ENCODE measurements around the gene ZSWIM6. TPM values are rescaled to one million over a fixed set of nuclear protein-coding genes. Genes with fewer than 3 reads are reported as not detected.
A peak's percentile ranks its signal among the peaks of the same experiment; 100 is the strongest.

ZSWIM6 gene
- polyA plus RNA-seq, 2 of the 4 experiments (the other 2 are of a cell fraction), result 8.9 to 18.0 TPM

DNA sequence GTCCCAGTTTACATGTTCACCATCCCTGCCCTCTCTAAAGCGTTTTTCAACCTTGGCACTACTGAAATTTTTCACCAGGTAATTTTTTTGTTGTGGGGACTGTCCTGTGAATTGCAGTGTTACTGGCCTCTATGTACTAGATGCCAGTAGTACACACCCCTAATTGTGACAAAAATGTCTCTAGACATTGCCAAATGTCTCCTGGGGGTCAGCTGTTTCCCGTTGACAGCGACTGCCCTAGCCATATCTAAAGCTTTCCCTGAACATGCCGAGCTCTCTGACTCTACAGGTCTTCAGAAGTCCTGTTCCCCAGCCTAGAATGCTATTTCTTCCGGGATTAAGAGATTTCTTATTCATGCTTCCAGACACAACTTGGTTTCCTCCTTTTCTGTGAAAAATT lies 235.3 kb downstream of the ZSWIM6 start:
- H3K4me1 ChIP-seq, result peaks cover 6% of the 10 kb centered on the region; the same call in 2 of the 3 replicates
- DNase-seq (ENCODE audit: low read depth in 1 of 2, low spot score in 1 of 2) (no peak), ATAC-seq (no peak), FAIRE-seq (no peak)
- WGBS (ENCODE audit: missing lambda C conversion rate), result 71% methylated on average over 5 of the region's 5 CpGs
- ChIA-PET CTCF (no interaction called here), POLR2A (no interaction called here)
- no peaks in the 10 kb centered on the region for H3K9me3 ChIP-seq
- H3K4me2 ChIP-seq, result no peak overlapping the region
- TF ChIP-seq SREBF2 (IDR thresholded peaks at IDR 0.05) (no peak), JUN (IDR thresholded peaks at IDR 0.05) (no peak)
- TF ChIP-seq, protein P1, sequence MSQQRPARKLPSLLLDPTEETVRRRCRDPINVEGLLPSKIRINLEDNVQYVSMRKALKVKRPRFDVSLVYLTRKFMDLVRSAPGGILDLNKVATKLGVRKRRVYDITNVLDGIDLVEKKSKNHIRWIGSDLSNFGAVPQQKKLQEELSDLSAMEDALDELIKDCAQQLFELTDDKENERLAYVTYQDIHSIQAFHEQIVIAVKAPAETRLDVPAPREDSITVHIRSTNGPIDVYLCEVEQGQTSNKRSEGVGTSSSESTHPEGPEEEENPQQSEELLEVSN (IDR thresholded peaks at IDR 0.05; ENCODE audit: borderline replicate concordance, low read depth), result no peak
- TF ChIP-seq, protein P2, sequence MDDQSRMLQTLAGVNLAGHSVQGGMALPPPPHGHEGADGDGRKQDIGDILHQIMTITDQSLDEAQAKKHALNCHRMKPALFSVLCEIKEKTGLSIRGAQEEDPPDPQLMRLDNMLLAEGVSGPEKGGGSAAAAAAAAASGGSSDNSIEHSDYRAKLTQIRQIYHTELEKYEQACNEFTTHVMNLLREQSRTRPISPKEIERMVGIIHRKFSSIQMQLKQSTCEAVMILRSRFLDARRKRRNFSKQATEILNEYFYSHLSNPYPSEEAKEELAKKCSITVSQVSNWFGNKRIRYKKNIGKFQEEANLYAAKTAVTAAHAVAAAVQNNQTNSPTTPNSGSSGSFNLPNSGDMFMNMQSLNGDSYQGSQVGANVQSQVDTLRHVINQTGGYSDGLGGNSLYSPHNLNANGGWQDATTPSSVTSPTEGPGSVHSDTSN (IDR thresholded peaks at IDR 0.05), result no peak
- TF ChIP-seq, protein P3, sequence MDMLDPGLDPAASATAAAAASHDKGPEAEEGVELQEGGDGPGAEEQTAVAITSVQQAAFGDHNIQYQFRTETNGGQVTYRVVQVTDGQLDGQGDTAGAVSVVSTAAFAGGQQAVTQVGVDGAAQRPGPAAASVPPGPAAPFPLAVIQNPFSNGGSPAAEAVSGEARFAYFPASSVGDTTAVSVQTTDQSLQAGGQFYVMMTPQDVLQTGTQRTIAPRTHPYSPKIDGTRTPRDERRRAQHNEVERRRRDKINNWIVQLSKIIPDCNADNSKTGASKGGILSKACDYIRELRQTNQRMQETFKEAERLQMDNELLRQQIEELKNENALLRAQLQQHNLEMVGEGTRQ (IDR thresholded peaks at IDR 0.05), result no peak
- no peak overlapping the region for H3K27ac ChIP-seq
- H3K4me3 ChIP-seq, result no peak overlapping the region

DNA sequence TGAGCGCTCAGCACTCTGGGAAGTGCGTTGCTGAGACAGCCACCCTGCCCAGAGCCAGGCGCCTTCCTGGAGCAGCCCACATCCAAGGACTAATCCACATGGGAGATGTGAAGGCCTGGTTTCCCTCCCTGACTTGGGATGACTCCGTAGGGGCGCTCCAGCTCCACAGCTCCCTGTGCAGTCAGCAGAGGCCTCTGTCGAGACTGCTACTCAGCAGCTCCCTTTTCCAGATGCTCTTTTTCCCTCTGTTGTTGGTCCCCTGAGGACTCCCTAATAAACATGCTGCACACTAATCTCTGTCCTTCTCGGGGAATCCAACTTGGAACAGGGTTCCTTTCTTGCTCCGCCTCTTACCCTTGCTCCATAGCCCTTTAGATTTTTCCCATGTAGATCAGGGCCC lies 237.3 kb downstream of the ZSWIM6 start:
- DNase-seq (ENCODE audit: low read depth in 1 of 2, low spot score in 1 of 2) (no peak), ATAC-seq (no peak), FAIRE-seq (no peak)
- ChIA-PET POLR2A (no interaction called here), CTCF (interaction anchor here (0.6 to 1.2 kb wide), 2 partner anchors 27 to 55 kb away, joined by 4 read pairs; no protein-coding TSS in a partner anchor)
- Histone ChIP-seq H3K9me3 (no peaks in the 10 kb centered on the region), H3K4me2 (no peak overlapping the region), H3K27ac (no peak overlapping the region; a peak in 1 of 6 replicates), H3K4me1 (no peaks in the 10 kb centered on the region), H3K4me3 (no peak overlapping the region)
- TF ChIP-seq NFE2L2 (conservative IDR thresholded peaks at IDR 0.05; ENCODE audit: low read length) (no peak), POLR2AphosphoS2 (conservative IDR thresholded peaks at IDR 0.05; ENCODE audit: low read length) (no peak), NR3C1 (IDR thresholded peaks at IDR 0.05) (no peak)
- TF ChIP-seq, protein P4, sequence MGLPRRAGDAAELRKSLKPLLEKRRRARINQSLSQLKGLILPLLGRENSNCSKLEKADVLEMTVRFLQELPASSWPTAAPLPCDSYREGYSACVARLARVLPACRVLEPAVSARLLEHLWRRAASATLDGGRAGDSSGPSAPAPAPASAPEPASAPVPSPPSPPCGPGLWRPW (IDR thresholded peaks at IDR 0.05), result no peak
- 90% methylated on average over 8 of the region's 8 CpGs for WGBS (ENCODE audit: missing lambda C conversion rate)

DNA sequence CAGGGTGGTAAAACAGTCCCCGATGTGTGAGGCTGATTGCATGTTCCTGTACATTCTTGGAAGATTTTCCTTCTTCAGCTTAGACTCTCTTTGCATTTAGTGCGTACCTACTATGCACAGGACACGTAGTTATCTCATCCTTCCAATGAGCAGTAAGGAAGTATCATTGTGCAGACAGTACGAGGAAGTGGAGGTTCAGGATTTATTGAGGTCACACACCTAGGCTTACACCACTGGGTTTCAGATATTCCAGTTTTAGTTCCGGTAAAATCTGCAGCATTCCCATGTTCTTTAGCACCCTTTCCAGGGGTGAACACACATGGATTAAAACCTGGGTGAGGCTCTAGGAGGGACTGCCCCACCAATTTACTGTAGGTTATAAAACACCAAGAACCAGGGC lies 238.7 kb downstream of the ZSWIM6 start:
- H3K4me3 ChIP-seq, result no peak overlapping the region
- FAIRE-seq, result no peak
- no peak for DNase-seq (ENCODE audit: low read depth in 1 of 2, low spot score in 1 of 2)
- 84% methylated on average over 5 of the region's 5 CpGs for WGBS (ENCODE audit: missing lambda C conversion rate)
- ChIA-PET POLR2A (no interaction called here), CTCF (interaction anchor here (0.6 to 0.9 kb wide), 2 partner anchors 9 to 11 kb away, joined by 3 read pairs; no protein-coding TSS in a partner anchor)
- H3K9me3 ChIP-seq, result no peaks in the 10 kb centered on the region
- 0 out of 3 replicates have a peak, but pooled peaks cover 3% of the 10 kb centered on the region for H3K4me1 ChIP-seq
- H3K27ac ChIP-seq, result no peak overlapping the region
- no peak overlapping the region for H3K4me2 ChIP-seq
- TF ChIP-seq TFCP2L1 (CRISPR knock-in tag; IDR thresholded peaks at IDR 0.05), result no peak
- TF ChIP-seq JUNB (IDR thresholded peaks at IDR 0.05), result no peak
- TF ChIP-seq FOSB (CRISPR knock-in tag; IDR thresholded peaks at IDR 0.05), result no peak
- TF ChIP-seq RNF2 (IDR thresholded peaks at IDR 0.05; ENCODE audit: borderline replicate concordance, low read depth), result no peak
- no peak for TF ChIP-seq SREBF2 (IDR thresholded peaks at IDR 0.05)
- TF ChIP-seq CBX2 (IDR thresholded peaks at IDR 0.05; ENCODE audit: borderline replicate concordance, low read depth), result no peak
- no peak for TF ChIP-seq HOXA7 (CRISPR knock-in tag; IDR thresholded peaks at IDR 0.05)
- no peak for TF ChIP-seq HOXB5 (CRISPR knock-in tag; IDR thresholded peaks at IDR 0.05)
- TF ChIP-seq EP300 (IDR thresholded peaks at IDR 0.05), result no peak
- no peak for ATAC-seq

DNA sequence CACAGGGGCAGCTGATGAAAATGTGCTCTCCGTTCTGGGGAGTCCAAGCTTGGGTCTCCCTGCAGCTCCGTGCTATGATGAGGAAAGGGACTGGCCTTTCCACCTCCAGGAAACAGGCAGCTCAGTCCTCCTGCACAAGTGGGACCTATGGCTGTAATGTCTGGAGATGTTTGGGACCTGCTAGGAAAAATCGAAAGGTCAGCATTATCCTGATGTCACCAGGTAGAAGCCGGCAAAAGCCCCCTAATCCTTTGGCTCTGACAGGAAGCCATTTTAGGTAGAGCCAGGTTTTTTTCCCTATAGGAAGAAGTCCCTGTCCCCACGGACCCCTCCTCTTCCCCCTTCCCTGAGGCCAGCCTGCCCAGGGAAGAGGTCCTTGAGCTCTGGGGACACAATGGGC lies 240.9 kb downstream of the ZSWIM6 start:
- TF ChIP-seq PHF8 (IDR thresholded peaks at IDR 0.05; ENCODE audit: borderline replicate concordance, low read depth) (no peak), MAFK (IDR thresholded peaks at IDR 0.05; ENCODE audit: partially characterized antibody) (peak; percentile 89)
- no peak for ATAC-seq
- H3K4me2 ChIP-seq, result no peak overlapping the region
- DNase-seq (ENCODE audit: low read depth in 1 of 2, low spot score in 1 of 2), result no peak
- POLR2A ChIA-PET, result no interaction called here
- no peak overlapping the region for H3K27ac ChIP-seq
- H3K4me3 ChIP-seq, result no peak overlapping the region
- no peak for FAIRE-seq
- CTCF ChIA-PET, result no interaction called here
- H3K4me1 ChIP-seq, result 0 out of 3 replicates have a peak, but pooled peaks cover 3% of the 10 kb centered on the region
- H3K9me3 ChIP-seq, result no peaks in the 10 kb centered on the region
- 75% methylated on average over 5 of the region's 5 CpGs for WGBS (ENCODE audit: missing lambda C conversion rate)
